Measurements from ENCODE around the gene ATP6V1F.

- TF ChIP-seq, protein P1, sequence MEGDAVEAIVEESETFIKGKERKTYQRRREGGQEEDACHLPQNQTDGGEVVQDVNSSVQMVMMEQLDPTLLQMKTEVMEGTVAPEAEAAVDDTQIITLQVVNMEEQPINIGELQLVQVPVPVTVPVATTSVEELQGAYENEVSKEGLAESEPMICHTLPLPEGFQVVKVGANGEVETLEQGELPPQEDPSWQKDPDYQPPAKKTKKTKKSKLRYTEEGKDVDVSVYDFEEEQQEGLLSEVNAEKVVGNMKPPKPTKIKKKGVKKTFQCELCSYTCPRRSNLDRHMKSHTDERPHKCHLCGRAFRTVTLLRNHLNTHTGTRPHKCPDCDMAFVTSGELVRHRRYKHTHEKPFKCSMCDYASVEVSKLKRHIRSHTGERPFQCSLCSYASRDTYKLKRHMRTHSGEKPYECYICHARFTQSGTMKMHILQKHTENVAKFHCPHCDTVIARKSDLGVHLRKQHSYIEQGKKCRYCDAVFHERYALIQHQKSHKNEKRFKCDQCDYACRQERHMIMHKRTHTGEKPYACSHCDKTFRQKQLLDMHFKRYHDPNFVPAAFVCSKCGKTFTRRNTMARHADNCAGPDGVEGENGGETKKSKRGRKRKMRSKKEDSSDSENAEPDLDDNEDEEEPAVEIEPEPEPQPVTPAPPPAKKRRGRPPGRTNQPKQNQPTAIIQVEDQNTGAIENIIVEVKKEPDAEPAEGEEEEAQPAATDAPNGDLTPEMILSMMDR (IDR thresholded peaks at IDR 0.05): no peak
- no peak for TF ChIP-seq POLR2AphosphoS5 (IDR thresholded peaks at IDR 0.05)
- no peak for TF ChIP-seq POLR2A (IDR thresholded peaks at IDR 0.05)
- TF ChIP-seq EP300 (IDR thresholded peaks at IDR 0.05): no peak
These were observed 21.4 kb upstream of the ATP6V1F start for GRCh38 chr7:128841171-128841690.

Data from stomach (tissue), 4 donors.